Adrenal gland (tissue), 12 donors: ENCODE data around the gene CCL7. TPM values are rescaled to one million over a fixed set of nuclear protein-coding genes. Genes with fewer than 3 reads are reported as not detected.

Experiments
- DNase-seq, 7 donors: peaks; one replicate each; pipeline ENCODE4 v3.0.0-alpha.2; 2019 to 2020
- H3K27ac ChIP-seq, 5 donors: fragments of 200-600 bp; sonication (generic) in 4 of 5; 1 replicate in 3 of 5; 2 replicates in 2 of 5; pipeline versions ENCODE4 v1.5.1 to v1.8.0; 2016 to 2020; ENCODE audit warnings: mild to moderate bottlenecking in 1 of 5
- H3K27me3 ChIP-seq: fragments of 200-600 bp; 2 replicates; pipeline ENCODE4 v1.8.0; 2021
- H3K36me3 ChIP-seq, 2 donors: fragments of 200-600 bp; replicated peaks in 1 of 2; 1 replicate in 1 of 2; 2 replicates in 1 of 2; pipeline versions ENCODE4 v1.5.1 to v1.8.0; 2018 to 2022
- H3K4me1 ChIP-seq, 2 donors: fragments of 200-600 bp; replicated peaks in 1 of 2; 1 replicate in 1 of 2; 2 replicates in 1 of 2; pipeline versions ENCODE4 v1.5.1 to v1.8.0; 2018 to 2021
- H3K4me3 ChIP-seq, 4 donors: fragments of 200-600 bp; sonication (generic) in 3 of 4; one replicate each; pipeline ENCODE4 v1.5.1; 2016 to 2018
- H3K9me3 ChIP-seq, 3 donors: fragments of 200-600 bp; sonication (generic) in 1 of 3; replicated peaks in 1 of 3; 1 replicate in 2 of 3; 2 replicates in 1 of 3; pipeline versions ENCODE4 v1.5.1 to v1.8.0; 2016 to 2021
- POLR2A ChIP-seq, 2 donors: fragments of 450-650 bp; IDR thresholded peaks; one replicate each; pipeline ENCODE4 v1.6.1; 2017; ENCODE audit warnings: antibody characterized with exemption in 2 of 2, mild to moderate bottlenecking in 2 of 2, moderate library complexity in 1 of 2
- WGBS, 4 donors: extraction: QIAGEN DNeasy Blood & Tissue Kit in 2 of 4; methylation state at CpG; one replicate each; pipeline versions ENCODE4 v1.1.5 to v1.1.7; 2013 to 2017; 5-methylcytosine and 5-hydroxymethylcytosine counted together
- intact Hi-C, 2 donors: fragments of 100-400 bp; cut with DNase I; formaldehyde crosslinking; loops; one replicate each; pipeline versions ENCODE4 v1.14.1 to v1.15.0; 2022 to 2023
- polyA plus RNA-seq, 3 donors: library from polyadenylated mRNA; stranded (reverse); fragments of 200-250 nt in 2 of 3; fragments of 350-450 nt in 1 of 3; fragmentation: Illumina TruSeq in 1 of 3; extraction: RNeasy Lipid Tissue Mini Kit (QIAGEN cat#74804) in 1 of 3; gene quantifications; one replicate each; pipeline ENCODE4 v1.2.3, GENCODE V29; 2013 to 2014
- total RNA-seq, 9 donors: library from RNA; depleted of rRNA in 4 of 9; stranded (reverse); fragments of >200 nt in 4 of 9; fragments of 120-200 nt in 1 of 9; fragmentation: NEBNext Ultra II Directional in 1 of 9; extraction: Animal tissue kit (Norgen Biotek cat#: 25700) in 1 of 9; gene quantifications; one replicate each; pipeline versions ENCODE4 v1.1.0 to v1.2.4, GENCODE V29; 2013 to 2023
- TF ChIP-seq, protein P1 (sequence below), 6 experiments: fragments of 450-650 bp in 4 of 6; fragments of 200-600 bp in 2 of 6; sonication (generic) in 1 of 6; IDR thresholded peaks; 1 replicate in 5 of 6; 2 replicates in 1 of 6; pipeline versions ENCODE4 v1.5.1 to v1.8.0; 2016 to 2021; ENCODE audit warnings: antibody characterized with exemption in 6 of 6, mild to moderate bottlenecking in 2 of 6, moderate library complexity in 1 of 6
- donor health status: healthy with polysubstance abuse.
- donor health status: Bipolar disorder and iron deficiency.
- donor health status: DM: yes; HTN: yes; CAD: no.
- donor health status: DM: no; HTN: no; CAD: no.
- donor health status: DM: no; HTN: no; CAD: no.
- donor health status: DM: yes; HTN: yes; CAD: no.

CCL7 gene
- total and polyA plus RNA-seq, 12 donors, result 0.64 to 2.2 (median 0.74) TPM; not detected in 9

DNA sequence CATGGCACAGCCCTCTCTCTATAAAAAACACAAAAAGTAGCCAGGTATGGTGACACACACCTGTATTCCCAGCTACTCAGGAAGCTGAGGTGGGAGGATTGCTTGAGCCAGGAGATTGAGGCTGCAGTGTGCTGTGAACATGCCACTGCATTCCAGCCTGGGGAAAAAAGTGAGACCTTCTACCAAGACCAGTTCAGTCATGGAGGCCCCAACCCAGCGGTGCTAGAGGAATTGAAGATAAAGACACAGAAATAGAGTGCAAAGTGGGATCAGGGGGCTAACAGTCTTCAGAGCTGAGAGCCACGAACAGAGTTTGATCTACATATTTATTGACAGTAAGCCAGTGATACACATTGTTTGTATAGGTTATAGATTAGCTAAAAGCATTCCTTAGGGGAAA is 33.6 kb downstream of the CCL7 start:
- TF ChIP-seq, protein P1, sequence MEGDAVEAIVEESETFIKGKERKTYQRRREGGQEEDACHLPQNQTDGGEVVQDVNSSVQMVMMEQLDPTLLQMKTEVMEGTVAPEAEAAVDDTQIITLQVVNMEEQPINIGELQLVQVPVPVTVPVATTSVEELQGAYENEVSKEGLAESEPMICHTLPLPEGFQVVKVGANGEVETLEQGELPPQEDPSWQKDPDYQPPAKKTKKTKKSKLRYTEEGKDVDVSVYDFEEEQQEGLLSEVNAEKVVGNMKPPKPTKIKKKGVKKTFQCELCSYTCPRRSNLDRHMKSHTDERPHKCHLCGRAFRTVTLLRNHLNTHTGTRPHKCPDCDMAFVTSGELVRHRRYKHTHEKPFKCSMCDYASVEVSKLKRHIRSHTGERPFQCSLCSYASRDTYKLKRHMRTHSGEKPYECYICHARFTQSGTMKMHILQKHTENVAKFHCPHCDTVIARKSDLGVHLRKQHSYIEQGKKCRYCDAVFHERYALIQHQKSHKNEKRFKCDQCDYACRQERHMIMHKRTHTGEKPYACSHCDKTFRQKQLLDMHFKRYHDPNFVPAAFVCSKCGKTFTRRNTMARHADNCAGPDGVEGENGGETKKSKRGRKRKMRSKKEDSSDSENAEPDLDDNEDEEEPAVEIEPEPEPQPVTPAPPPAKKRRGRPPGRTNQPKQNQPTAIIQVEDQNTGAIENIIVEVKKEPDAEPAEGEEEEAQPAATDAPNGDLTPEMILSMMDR (IDR thresholded peaks at IDR 0.05), result no peak
- no peak for TF ChIP-seq POLR2A (IDR thresholded peaks at IDR 0.05)
- H3K4me1 ChIP-seq, result peaks cover 0 to 12% of the 10 kb centered on the region in 2 donors

DNA sequence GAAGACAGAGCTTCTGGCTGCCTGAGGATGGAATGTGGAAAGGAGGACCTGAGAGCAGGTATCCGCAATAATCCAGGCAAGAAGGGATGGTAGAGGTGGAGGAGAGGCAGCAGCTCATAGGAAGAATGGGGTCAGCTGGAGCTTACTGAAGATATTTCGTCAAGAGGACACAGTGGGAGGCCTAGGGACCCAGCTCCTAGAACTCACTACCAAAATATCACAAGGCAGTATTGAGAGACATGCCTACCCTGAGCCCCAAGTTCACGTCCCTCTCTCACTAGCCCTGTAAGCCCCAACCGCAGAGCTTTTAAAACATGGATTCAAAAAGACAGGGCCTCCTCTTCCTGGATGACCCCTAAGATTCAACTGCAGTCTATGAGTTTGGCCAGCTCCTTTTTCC is 35.0 kb downstream of the CCL7 start:
- Histone ChIP-seq H3K36me3 (no peaks in the 10 kb centered on the region), H3K27me3 (no peaks in the 10 kb centered on the region), H3K27ac (no peak overlapping the region), H3K9me3 (no peaks in the 10 kb centered on the region), H3K4me3 (no peak overlapping the region), H3K4me1 (peaks cover 0 to 12% of the 10 kb centered on the region in 2 donors)
- intact Hi-C loops, result loop anchor here in 1 of 2 donors (2.0 to 5.0 kb wide), 2 partner anchors 57 to 104 kb away; partner anchors contain the start of gene CCL1
- WGBS, 4 donors, result 84 to 91% (median 89%) methylated on average over 4 of the region's 4 CpGs
- TF ChIP-seq, protein P1 (IDR thresholded peaks at IDR 0.05), result no peak
- TF ChIP-seq POLR2A (IDR thresholded peaks at IDR 0.05), result no peak
- DNase-seq, result no peak

More for the DNA sequence above, 33.6 kb downstream of the CCL7 start:
- H3K9me3 ChIP-seq, result no peaks in the 10 kb centered on the region
- DNase-seq, result no peak
- no peaks in the 10 kb centered on the region for H3K36me3 ChIP-seq
- peaks cover 2% of the 10 kb centered on the region for H3K27me3 ChIP-seq
- intact Hi-C loops, result loop anchor here in 1 of 2 donors (2.0 kb wide), 1 partner anchor 103 kb away; no protein-coding TSS in a partner anchor
- no peak overlapping the region for H3K4me3 ChIP-seq
- 91 to 100% (median 92%) methylated on average over 2 of the region's 2 CpGs for WGBS, 4 donors
- H3K27ac ChIP-seq, result no peak overlapping the region

DNA sequence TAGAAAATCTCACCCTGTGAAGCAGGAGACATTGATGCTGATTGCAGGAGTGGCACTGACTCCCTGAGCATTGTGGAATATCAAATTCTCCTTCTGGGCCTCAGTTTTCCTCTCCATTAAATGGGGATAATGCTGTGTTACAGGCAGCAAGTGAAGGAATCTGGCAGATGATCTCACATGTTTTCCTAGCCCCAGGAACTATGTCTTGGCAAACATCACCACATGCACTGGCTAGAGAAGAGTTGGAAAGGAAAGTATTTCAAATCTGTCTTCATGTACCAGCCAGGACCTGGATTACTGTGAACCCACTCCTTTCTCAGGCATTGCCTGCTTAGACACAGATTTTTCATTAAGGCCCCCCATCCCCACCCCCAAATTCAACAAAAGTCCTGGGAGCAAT is 35.6 kb downstream of the CCL7 start:
- H3K4me1 ChIP-seq, result peaks cover 0 to 12% of the 10 kb centered on the region in 2 donors
- no peaks in the 10 kb centered on the region for H3K36me3 ChIP-seq
- intact Hi-C loops, result loop anchor here in 1 of 2 donors (2.0 to 5.0 kb wide), 2 partner anchors 57 to 105 kb away; partner anchors contain the start of gene CCL1
- TF ChIP-seq, protein P1 (IDR thresholded peaks at IDR 0.05), result no peak
- TF ChIP-seq POLR2A (IDR thresholded peaks at IDR 0.05), result no peak
- no peak overlapping the region for H3K27ac ChIP-seq
- no peaks in the 10 kb centered on the region for H3K9me3 ChIP-seq
- no peaks in the 10 kb centered on the region for H3K27me3 ChIP-seq
- DNase-seq, result no peak
- no peak overlapping the region for H3K4me3 ChIP-seq

DNA sequence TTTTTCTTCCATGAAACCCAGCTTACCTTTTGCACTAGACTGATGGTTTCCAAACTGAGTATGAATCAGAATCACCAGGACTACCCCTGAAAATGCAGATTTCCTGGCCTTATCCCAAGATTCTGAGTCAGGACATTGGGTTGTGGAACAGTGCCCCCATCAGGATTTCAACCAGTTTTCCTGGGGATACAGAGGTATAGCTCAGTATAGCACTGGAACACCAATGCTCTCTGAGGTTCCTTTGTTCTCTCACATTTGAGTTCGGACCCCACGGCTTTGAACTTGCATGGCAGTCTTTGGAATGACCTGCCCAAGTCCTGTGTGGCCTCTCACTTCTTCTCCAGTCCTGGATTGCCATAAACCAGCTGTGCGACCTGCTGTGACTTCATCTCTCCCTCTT is 36.4 kb downstream of the CCL7 start:
- no peaks in the 10 kb centered on the region for H3K27me3 ChIP-seq
- WGBS, 4 donors, result 47 to 61% (median 54%) methylated on average over 3 of the region's 3 CpGs
- H3K4me3 ChIP-seq, result no peak overlapping the region
- DNase-seq, result peak; percentile 34 to 70 (median 58)
- no peaks in the 10 kb centered on the region for H3K9me3 ChIP-seq
- no peak for TF ChIP-seq POLR2A (IDR thresholded peaks at IDR 0.05)
- TF ChIP-seq, protein P1 (IDR thresholded peaks at IDR 0.05), result peak; percentile 25 to 89 (median 72)
- H3K36me3 ChIP-seq, result no peaks in the 10 kb centered on the region
- H3K4me1 ChIP-seq, result peaks cover 0 to 4% of the 10 kb centered on the region in 2 donors
- no peak overlapping the region for H3K27ac ChIP-seq
- intact Hi-C loops, result loop anchor here in 1 of 2 donors (5.0 kb wide), 1 partner anchor 56 kb away; the partner anchor contains the start of gene CCL1
